HG02870 (cell line): Measurements from ENCODE around the gene BPIFB6.

Source experiments
- ATAC-seq: cut with Tn5 transposase; IDR thresholded peaks from one replicate; pipeline ENCODE4 v1.9.1; 2021; ENCODE audit warnings: mild to moderate bottlenecking, moderate library complexity; ENCODE audit not compliant: unreplicated experiment

The BPIFB6 gene

DNA sequence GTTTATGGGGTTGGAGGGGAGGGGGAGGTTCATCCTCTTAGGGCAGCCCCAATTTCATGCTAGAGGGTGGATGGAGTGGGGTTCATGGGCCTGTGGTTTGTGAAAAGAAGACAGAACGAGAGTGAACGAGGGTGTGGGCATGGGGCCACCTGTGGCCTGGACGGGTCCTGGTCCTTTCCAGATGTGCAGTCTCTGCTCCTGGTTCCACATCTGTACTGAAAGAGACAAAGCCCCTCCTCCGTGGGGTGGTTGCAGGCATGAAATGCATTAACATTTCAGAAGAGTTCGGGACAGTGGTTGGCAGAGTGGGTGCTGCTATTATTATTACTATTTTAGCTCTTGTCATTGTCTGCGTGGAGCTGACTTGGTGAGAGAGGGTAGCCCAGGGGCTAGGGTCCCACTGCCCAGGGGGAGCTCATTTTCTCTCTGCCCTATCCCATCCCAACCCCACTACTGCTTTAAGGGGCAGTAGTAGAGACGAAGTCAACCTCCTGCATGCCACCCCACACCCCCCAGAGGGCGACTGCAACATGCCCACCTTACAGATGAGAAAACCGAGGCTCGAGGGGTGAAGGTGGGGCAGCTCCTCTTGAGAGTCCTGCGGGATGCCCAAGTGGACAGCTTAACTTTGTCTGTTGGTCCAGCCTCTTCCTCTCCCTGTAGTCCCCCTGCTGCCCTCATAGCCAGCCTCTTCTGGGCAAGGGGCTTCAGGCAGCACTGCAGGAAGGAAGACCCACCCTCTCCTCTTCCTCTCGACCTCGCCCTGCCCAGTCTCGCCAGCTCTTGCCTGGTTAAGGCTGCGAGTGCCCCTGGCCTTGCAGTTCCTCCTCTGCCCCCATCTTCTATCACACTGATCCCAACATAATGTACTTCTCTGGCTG lies 15.5 kb upstream of the BPIFB6 start:
- no peak for ATAC-seq

DNA sequence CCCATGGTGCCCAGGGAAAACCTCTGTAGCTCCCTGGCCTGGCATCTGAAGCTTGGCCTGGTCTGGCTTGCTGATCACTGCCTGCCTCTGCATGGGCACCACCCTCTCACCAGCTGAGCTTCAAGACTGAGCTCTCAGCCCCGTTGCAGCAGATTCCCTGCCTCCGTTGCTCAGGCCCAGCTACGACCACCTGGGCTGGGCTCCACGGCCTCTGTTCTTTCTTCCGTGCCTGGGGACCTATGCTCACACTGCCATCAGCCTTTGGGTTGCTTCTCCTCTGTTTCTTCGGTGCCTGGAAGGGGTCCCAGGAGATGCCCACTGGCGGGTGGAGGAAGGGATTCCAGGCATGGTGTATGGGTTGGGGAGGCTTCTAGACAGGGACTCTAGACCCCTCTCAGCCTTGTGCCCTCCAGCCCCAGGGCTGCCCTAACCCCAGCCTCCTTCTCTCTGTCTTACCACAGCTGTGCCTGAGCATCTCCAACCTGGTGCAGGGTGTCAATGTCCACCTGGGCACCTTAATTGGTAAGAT lies 14.8 kb upstream of the BPIFB6 start:
- ATAC-seq, result no peak

DNA sequence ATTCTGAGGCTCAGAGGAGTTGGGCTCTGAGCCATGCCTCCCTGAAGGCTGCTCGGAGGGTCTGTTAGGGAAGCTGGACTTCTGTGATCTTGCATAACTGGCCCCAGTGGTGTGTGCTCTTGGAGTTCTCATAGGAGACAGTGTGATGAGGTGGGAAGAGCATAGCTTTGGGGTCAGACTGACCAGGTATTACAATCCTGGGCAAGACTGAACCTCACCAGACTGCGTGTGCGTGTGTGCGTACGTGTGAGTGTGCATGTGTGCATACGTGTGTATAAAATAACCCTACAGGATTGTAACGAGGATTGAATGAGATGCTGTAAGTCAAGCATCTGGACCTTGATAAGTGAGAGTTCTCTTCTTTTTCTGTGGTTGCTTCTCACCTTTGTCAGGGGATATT lies 13.9 kb upstream of the BPIFB6 start:
- ATAC-seq, result no peak

DNA sequence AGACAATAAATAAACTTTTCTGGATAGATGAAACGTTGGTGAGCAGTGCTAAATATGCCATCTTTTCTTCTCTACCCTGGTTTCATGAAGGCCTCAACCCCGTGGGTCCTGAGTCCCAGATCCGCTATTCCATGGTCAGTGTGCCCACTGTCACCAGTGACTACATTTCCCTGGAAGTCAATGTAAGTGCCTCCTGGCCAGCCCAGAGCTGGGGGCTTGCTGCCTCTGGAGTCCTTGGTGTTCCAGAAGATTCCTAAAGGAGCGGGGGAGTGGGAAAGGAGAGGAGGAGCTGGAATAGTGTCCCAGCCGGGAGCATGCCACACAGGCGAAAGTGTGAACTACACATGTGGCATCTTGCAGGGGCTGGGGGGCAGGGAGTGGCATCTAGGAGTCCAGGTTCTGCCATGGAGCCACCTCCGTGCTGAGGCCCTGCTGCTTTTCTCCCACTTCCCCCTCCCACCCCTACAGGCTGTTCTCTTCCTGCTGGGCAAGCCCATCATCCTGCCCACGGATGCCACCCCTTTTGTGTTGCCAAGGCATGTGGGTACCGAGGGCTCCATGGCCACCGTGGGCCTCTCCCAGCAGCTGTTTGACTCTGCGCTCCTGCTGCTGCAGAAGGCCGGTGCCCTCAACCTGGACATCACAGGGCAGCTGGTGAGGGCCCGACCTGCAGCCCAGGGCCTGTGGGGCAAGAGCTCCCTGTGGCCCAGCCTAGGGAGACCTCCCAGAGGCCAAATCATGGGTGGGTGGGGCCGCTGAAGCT lies 13.1 kb upstream of the BPIFB6 start:
- no peak for ATAC-seq

DNA sequence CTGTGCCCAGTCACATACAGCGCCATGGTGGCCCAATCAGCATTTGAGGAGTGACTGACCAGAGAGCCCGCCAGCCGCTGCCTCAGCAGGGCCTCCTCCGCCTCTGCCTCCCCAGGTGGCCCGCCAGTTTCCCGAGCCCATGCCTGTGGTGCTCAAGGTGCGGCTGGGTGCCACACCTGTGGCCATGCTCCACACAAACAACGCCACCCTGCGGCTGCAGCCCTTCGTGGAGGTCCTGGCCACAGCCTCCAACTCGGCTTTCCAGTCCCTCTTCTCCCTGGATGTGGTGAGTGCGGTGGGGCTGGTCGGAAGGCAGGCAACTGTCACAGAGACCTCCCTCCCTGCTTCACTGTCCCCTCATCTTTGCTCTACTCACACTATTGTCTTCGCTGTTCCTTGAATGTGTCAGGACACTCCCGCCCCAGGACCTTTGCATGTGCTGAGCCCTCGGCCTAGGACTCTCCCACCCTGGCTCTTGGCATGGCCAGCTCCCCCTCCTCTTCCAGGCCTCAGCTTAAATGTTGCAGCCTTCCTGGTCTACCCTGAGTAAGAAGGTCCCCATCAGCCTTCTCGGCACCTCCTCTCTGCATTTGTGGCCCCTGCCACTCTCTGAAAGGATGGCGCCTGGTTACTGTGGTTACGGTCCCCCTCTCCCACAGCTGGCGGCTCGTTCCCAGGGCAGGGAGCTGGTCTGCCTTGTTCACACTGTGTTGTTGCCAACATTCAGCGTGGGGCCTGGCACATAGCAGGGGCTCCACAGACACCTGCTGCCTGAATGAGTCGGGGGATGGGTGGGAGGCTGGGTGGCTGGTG lies 11.8 kb upstream of the BPIFB6 start:
- no peak for ATAC-seq

DNA sequence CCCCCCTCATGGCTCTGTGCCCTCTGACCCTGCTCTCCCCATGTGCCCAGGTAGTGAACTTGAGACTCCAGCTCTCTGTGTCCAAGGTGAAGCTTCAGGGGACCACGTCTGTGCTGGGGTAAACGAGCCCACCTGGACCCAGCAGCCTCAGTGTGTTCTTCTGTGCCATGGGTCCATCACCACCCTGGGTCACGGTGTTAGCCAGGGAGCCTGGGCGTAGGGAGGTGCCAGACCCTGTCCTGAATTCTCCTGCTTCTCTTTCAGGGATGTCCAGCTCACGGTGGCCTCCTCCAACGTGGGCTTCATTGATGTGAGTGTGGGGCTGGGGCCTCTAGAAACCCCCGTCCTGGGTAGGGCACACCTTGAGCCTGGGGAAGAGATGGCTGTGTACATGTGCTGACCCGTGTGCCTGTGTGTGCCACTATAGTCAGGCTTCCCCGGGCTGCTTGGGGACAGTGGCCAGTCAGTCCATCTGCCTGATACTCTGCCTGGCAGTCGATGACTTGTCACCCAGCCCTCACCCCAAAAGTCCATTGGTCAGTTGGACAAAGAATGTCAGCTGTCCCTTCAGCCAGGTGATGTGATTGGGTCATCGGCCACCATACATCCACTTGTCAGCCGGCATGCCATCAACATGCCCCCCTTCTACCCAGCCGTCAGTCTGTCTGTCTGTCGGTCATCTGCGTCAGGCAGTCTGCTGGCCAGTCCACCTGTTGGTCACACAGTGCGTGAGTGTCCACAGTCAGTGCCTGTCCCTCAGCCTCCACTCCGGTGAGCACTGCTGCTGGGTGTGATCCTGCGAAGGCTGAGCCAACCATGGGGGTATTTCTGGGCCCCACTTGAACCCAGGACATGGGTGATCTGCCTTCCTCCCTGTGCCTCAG lies 10.9 kb upstream of the BPIFB6 start:
- no peak for ATAC-seq

DNA sequence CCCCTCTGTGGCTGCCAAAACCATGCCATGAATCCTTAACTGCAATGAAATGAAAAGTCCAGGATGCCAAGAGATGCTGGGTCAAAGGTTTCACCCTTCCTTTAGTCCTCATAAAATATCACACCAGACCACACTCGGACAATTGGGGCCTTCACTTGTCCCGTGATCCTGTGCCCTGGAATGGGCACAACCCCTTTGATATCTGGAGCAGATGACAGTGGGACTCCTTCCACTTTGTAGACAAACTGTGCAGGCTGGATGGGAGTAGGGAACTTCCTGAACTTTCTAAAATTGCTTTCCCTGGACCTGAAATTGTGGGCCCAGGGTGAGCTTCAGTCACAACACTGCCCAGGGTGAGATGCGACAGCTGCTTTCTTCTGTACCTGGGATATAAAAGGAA lies 9.6 kb upstream of the BPIFB6 start:
- ATAC-seq, result no peak

DNA sequence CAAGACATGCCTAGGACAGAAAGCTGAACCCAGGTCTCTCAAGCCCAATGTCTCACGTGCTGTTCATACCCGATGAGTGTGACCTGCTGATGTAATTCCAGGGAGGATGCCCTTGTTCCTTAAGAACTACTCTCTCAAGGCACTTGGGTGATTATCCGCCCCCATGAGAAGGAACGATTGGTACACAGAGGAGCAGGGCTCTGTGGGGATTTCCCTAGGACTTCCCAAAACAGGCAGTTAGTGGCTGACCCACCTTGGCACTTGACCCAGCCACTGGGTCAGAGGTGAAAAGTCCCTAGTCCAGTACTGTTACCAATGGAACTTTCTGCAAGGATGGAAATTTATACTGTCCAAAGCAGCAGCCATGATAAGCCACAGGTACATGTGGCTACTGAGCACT lies 9.2 kb upstream of the BPIFB6 start:
- ATAC-seq, result no peak

DNA sequence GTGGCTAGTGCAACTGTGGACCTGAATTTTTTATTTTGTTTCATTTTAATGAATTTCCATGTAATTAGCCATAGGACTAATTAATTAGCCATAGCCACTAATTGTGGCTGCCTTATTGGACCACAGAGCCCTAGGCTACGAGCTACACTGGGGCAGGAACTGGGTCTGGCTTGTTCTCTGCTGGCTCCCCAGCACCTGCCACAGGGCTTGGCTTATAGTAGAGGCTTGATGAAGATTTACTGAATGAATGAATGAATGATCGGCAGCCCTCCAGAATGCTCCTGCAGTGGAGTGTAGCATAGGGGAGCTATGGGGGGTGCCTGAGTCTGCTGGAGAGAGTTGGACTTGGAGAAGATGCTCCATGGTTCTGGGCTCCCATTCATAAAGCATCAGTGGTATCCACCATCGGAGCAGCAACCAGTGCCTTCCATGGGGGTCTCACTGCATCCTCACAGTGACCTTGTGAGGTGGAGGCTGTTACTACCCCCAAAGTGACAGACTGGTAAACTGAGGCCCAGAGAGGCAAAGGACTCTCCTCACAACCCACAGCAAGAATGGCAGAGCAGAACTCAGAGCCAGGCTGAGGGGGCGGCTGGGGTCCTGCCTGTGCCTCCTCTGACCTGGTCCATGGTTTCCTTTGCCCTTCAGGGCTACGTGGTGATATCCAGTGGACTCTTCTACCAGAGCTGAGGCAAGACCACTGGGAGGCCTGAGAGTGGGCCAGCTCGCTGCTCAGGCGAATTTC lies 8.6 kb upstream of the BPIFB6 start:
- no peak for ATAC-seq

DNA sequence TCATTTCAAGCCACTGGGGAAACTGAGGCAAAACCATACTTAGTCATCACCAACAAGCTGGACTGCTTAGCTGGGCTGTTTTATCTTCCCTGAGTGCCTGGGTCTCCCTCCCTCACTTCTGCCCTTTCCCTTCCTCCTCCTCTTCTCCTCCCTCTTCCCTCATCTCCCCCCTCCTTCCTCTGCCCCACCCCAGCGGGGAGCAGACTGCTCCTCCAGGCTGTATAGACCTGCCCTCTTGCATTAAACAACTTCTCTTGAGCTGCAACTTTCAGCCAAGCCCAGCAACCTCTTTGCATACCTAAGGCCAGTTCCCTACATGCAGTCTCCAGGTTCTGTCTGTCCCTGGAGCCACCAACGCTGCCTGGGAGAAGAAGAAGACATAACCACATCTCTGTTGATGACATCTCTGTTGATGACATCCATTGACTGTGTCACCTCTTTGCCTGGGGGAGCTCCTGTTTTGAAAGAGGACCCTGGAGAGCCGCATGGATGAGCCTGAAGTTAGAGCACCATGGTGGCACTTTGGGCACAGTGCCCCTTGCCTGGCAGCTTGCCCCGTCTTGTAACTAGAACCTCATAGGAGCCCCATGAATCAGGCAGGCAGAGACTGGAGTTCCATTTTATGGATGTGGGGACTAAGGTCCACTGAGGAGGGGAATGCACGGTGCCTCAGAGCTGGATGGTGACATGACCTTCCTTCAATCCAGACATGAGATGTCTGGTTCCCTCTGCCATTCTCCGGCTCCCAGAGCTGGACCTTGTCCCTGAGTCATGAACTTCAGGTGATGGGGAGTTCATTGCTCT lies 7.8 kb upstream of the BPIFB6 start:
- no peak for ATAC-seq

DNA sequence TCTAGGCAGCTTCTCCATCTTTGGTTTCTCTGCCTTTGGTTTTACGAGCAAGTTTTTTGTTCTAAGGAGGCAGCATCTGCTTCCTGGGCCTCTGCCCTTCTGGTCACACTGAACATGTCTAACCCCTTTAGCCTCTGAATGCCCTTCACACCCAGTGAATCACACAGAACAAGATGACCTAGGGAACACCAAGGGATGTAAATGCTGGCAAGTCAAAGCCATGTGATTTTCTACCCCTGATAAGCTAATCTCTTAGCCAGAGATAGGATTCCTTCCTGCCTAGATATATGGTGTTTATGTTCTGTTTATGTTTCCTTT lies 7.2 kb upstream of the BPIFB6 start:
- ATAC-seq, result no peak

DNA sequence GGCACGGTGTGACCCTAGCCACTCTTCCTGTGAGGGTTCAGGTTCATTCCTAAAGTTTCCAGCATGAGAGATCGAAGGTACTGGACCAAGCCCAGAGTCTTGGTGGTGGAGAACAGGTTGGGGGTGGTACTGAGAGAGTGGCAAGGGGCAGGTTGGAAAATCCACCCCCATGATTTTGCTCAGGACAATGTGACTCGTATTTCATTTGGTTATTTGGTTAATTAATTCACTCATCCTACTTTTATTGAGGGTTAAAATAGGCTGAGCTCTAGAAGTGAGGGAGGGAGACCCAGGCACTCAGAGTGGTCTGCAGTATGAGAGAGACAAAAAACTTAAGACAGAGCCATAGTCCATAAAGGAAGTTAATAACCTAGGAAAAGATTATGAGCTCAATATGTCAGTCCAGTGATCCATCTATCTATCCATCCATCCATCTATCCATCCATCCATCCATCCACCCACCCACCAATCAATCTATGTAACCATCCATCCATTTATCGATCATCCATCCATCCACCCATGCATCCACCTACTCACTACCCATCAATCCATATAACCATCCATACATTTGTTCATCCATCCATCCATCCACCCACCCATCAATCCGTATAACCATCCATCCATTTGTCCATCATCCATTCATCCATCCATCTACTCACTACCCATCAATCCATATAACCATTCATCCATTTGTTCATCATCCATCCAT lies 6.7 kb upstream of the BPIFB6 start:
- ATAC-seq, result no peak

DNA sequence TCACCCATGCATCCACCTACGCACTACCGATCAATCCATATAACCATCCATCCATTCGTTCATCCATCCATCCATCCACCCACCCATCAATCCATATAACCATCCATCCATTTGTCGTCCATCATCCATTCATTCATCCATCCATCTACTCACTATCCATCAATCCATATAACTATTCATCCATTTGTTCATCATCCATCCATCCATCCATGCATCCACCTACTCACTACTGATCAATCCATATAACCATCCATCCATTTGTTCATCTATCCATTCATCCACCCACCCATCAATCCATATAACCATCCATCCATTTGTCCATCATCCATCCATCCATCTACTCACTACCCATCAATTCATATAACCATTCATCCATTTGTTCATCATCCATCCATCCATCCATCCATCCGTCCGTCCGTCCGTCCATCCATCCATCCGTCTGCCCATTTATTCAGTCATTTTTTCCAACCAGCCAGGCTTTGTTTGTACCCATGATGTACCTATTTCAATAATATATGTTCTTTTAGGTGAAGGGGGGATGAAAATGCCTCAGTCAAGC lies 6.1 kb upstream of the BPIFB6 start:
- no peak for ATAC-seq

DNA sequence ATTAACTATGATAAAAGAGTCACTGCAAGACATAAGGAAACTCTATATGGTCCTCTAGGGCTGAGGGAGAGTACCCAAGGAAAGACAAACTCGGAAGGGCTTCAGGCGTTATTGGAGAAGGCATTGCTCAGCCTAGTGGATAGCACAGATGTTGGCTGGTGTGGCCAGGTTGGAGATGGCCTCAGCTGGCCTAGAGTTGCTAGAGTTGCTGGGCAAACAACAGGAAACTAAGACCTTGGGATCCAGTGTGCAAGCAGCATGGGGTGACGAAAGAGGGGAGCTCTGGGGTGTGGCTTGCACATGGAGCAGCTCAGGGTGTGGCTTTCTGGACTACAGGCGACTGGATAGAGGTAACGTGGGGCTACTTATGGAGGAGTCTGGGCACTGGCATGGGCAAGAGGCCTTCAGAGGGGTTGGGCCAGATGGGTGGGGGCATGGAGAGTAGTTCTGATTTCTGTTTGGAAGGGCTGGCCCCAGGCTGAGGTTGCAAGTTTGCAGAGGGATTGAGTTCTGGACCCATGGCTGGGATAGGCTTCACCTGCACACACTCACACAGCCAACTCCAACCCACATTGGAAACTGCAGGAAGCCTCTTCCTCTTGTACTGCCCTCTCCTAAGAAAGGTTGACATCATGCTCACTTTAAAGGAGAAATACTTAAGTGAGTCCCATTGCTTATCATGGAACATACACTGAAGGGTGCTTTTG lies 5.2 kb upstream of the BPIFB6 start:
- ATAC-seq, result no peak

DNA sequence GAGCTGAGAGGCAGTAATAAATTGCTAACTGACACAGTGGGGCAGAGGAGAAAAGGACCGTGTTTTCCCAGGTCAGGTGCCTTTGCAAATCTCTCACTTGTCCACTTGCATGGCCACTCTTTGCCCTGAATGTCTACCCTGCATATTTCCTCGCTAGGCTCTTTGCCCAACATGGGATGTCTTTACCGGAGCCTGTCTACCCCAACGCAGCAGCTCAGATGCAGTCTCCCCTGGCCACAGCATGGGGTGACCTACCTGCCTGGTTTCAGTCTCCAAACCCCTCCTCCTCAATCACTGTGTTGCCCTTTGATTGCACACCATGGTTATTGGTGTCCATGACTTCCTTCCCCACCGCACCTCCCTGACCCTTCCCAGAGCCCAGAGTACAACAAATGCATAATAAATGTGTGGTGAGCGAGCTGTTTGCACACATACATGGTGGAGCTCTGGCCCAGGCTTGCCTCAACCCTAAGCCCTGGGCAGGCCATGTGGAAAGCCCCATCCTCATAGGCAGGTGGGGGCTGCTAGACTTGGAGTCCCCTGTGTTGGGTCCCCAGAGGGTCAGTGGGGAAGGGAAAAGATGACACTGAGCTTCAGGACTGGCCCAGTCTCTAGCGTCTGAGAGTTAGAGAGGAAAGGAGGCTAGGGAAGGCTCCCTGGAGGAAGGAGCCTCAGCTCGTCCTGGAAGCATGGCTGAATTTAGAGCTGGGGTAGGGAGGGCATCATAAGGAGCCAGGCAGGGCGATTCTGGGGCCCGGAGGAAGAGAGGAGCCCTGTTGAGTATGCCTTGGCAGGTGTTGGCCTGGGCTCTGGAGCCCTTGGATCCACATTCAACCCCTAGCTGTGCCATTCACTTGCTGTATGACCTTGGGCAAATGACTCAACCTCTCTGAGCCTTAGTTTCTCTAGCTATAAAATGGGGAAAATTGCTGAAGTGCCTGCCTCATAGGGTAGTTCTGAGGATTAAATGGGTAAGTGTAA lies 4.4 kb upstream of the BPIFB6 start:
- no peak for ATAC-seq
